AG09309 (cell line): ENCODE results near the gene PTPN6.

Experiments
- DNase-seq: peaks from one replicate; pipeline ENCODE4 v3.0.0-alpha.2; 2010; ENCODE audit warnings: low read depth
- H3K4me3 ChIP-seq: 2 replicates; pipeline ENCODE4 v1.5.1; 2011; ENCODE audit warnings: mild to moderate bottlenecking, low read depth, low read length, moderate library complexity; ENCODE audit not compliant: control insufficient read depth
- CTCF ChIP-seq: IDR thresholded peaks from 2 replicates; pipeline ENCODE4 v1.5.1; 2011; ENCODE audit warnings: mild to moderate bottlenecking, low read depth, low read length, inconsistent platforms; ENCODE audit not compliant: insufficient read depth, control insufficient read depth; ENCODE audit errors: missing control alignments

The PTPN6 gene

GRCh38 chr12:6937481-6938352 lies 13.4 kb upstream of the PTPN6 start:
- peak; percentile 91 for TF ChIP-seq CTCF
- peak overlapping the region; percentile 49 for H3K4me3 ChIP-seq
- DNase-seq = peak; percentile 64

- H3K4me3 ChIP-seq = peak overlapping the region; percentile 49
- DNase-seq = no peak
- TF ChIP-seq CTCF = no peak
These were observed 12.6 kb upstream of the PTPN6 start for GRCh38 chr12:6938353-6939190.

GRCh38 chr12:6939191-6939540 lies 12.0 kb upstream of the PTPN6 start:
- DNase-seq = no peak
- no peak for TF ChIP-seq CTCF
- H3K4me3 ChIP-seq = no peak overlapping the region

GRCh38 chr12:6941267-6941666 lies 9.9 kb upstream of the PTPN6 start:
- no peak for TF ChIP-seq CTCF
- no peak overlapping the region for H3K4me3 ChIP-seq
- DNase-seq = no peak

GRCh38 chr12:6941782-6942181 lies 9.4 kb upstream of the PTPN6 start:
- H3K4me3 ChIP-seq = no peak overlapping the region
- no peak for TF ChIP-seq CTCF
- DNase-seq = no peak

GRCh38 chr12:6942331-6942665 lies 8.9 kb upstream of the PTPN6 start:
- TF ChIP-seq CTCF = no peak
- no peak for DNase-seq
- no peak overlapping the region for H3K4me3 ChIP-seq
